A673 (cell line): Measurements from ENCODE around the gene PDE10A. TPM values are rescaled to one million over a fixed set of nuclear protein-coding genes. Genes with fewer than 3 reads are reported as not detected.

Experiments
- BruUV-seq: library from RNA; stranded (reverse); fragments of 400-500 nt; replicated peaks from 2 replicates; lab custom pipeline; 2021; lab: Mats Ljungman, UMichigan
- CTCF ChIA-PET: fragments of 300-600 bp; sonication (Branson Sonifier 250); formaldehyde crosslinking; loops from one replicate; lab custom pipeline; 2022; ENCODE audit warnings: antibody characterized with exemption; lab: Charles Lee
- POLR2A ChIA-PET: fragments of 300-600 bp; sonication (Branson Sonifier 250); formaldehyde crosslinking; loops from one replicate; lab custom pipeline; 2022; ENCODE audit warnings: antibody characterized with exemption; ENCODE audit not compliant: low non-redundant PET; lab: Charles Lee
- DNase-seq: peaks from one replicate; pipeline ENCODE4 v3.0.0-alpha.2; 2015; ENCODE audit warnings: low spot score
- H3K27ac ChIP-seq: fragments of 200-600 bp; sonication (generic); 2 replicates; pipeline ENCODE4 v1.5.1; 2016; ENCODE audit warnings: mixed run types, low read depth, mild to moderate bottlenecking, mixed read lengths, antibody characterized with exemption, low read length; ENCODE audit not compliant: poor library complexity, severe bottlenecking
- H3K27me3 ChIP-seq: fragments of 200-600 bp; sonication (generic); replicated peaks from 2 replicates; pipeline ENCODE4 v1.6.1; 2017; ENCODE audit warnings: mixed run types, low read depth, mild to moderate bottlenecking, mixed read lengths, antibody characterized with exemption, low read length; ENCODE audit not compliant: insufficient read depth, poor library complexity
- H3K36me3 ChIP-seq: fragments of 200-600 bp; sonication (generic); 2 replicates; pipeline ENCODE4 v1.6.1; 2016; ENCODE audit warnings: mixed run types, mild to moderate bottlenecking, mixed read lengths, antibody characterized with exemption, low read length; ENCODE audit not compliant: insufficient read depth, poor library complexity, severe bottlenecking
- H3K4me1 ChIP-seq: fragments of 200-600 bp; sonication (generic); 2 replicates; pipeline ENCODE4 v1.6.1; 2017; ENCODE audit warnings: mixed run types, mild to moderate bottlenecking, mixed read lengths, antibody characterized with exemption, low read length; ENCODE audit not compliant: insufficient read depth, poor library complexity, severe bottlenecking
- H3K4me3 ChIP-seq: fragments of 200-600 bp; sonication (generic); 2 replicates; pipeline ENCODE4 v1.5.1; 2016; ENCODE audit warnings: low read depth, mixed run types, mild to moderate bottlenecking, mixed read lengths, low read length; ENCODE audit not compliant: poor library complexity, severe bottlenecking
- H3K9me3 ChIP-seq: fragments of 200-600 bp; sonication (generic); 2 replicates; pipeline ENCODE4 v1.6.1; 2016; ENCODE audit warnings: mixed run types, low read depth, mild to moderate bottlenecking, mixed read lengths, antibody characterized with exemption, low read length; ENCODE audit not compliant: poor library complexity, severe bottlenecking
- EZH2 ChIP-seq: fragments of 200-600 bp; sonication (generic); IDR thresholded peaks from 2 replicates; pipeline ENCODE4 v1.6.1; 2017; ENCODE audit warnings: borderline replicate concordance, low read depth, mild to moderate bottlenecking, mixed read lengths, antibody characterized with exemption, low read length; ENCODE audit not compliant: poor library complexity, severe bottlenecking
- intact Hi-C: fragments of 100-400 bp; cut with micrococcal nuclease; formaldehyde crosslinking; loops from one replicate; pipeline ENCODE4 v1.10.0; 2022; ENCODE audit not compliant: unreplicated experiment
- total RNA-seq: library from RNA; stranded (reverse); gene quantifications from 2 replicates; pipeline ENCODE4 v1.2.3, GENCODE V29; 2021
- TF ChIP-seq, protein P1 (sequence below): fragments of 300-800, 200-600 bp; sonication (generic); conservative IDR thresholded peaks from 2 replicates; pipeline ENCODE4 v1.5.1; 2017; ENCODE audit warnings: low read depth, mild to moderate bottlenecking, antibody characterized with exemption, low read length, moderate library complexity, mixed read lengths

The PDE10A gene
- total RNA-seq, 1 experiment from 2014 or later: 2.3 TPM

GRCh38 chr6:165628955-165629354 is 34.1 kb downstream of the PDE10A start:
- Histone ChIP-seq H3K27ac (no peak overlapping the region), H3K9me3 (no peaks in the 10 kb centered on the region), H3K36me3 (no peaks in the 10 kb centered on the region), H3K4me1 (no peaks in the 10 kb centered on the region), H3K4me3 (no peak overlapping the region), H3K27me3 (peaks cover 29% of the 10 kb centered on the region)
- no TSS peak for BruUV-seq
- CTCF ChIA-PET: no interaction called here
- intact Hi-C loops: no loop called here
- DNase-seq: no peak
- TF ChIP-seq, protein P1, sequence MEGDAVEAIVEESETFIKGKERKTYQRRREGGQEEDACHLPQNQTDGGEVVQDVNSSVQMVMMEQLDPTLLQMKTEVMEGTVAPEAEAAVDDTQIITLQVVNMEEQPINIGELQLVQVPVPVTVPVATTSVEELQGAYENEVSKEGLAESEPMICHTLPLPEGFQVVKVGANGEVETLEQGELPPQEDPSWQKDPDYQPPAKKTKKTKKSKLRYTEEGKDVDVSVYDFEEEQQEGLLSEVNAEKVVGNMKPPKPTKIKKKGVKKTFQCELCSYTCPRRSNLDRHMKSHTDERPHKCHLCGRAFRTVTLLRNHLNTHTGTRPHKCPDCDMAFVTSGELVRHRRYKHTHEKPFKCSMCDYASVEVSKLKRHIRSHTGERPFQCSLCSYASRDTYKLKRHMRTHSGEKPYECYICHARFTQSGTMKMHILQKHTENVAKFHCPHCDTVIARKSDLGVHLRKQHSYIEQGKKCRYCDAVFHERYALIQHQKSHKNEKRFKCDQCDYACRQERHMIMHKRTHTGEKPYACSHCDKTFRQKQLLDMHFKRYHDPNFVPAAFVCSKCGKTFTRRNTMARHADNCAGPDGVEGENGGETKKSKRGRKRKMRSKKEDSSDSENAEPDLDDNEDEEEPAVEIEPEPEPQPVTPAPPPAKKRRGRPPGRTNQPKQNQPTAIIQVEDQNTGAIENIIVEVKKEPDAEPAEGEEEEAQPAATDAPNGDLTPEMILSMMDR: no peak
- TF ChIP-seq EZH2: no peak
- POLR2A ChIA-PET: no interaction called here

- intact Hi-C loops: no loop called here
- CTCF ChIA-PET: no interaction called here
- H3K27me3 ChIP-seq: peaks cover 20% of the 10 kb centered on the region
- BruUV-seq: no TSS peak
- no peak overlapping the region for H3K4me3 ChIP-seq
- DNase-seq: no peak
- H3K36me3 ChIP-seq: no peaks in the 10 kb centered on the region
- no peak for TF ChIP-seq EZH2
- TF ChIP-seq, protein P1: no peak
- no peak overlapping the region for H3K27ac ChIP-seq
- H3K4me1 ChIP-seq: no peaks in the 10 kb centered on the region
- no peaks in the 10 kb centered on the region for H3K9me3 ChIP-seq
- POLR2A ChIA-PET: no interaction called here
Measured at GRCh38 chr6:165627366-165627765, 35.7 kb downstream of the PDE10A start.

DNA sequence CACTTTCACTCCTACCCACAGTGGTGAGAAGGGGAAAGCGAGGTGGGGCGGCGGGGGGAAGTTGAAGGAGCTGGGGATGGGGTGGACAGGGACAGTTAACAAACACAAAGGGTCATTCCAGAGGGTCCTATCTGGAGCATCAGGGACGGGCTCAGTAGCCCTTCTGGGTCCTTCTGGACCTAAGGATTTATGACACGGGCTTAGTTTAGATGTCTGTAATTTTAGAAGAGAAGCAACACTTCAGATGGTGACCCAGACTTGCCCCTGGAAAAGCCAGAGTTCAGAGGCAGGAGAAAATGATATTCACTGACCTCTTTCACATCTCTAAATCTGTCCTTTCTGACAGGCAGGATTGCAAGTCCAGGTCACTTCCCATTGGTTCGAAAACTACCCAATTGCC is 36.3 kb downstream of the PDE10A start:
- POLR2A ChIA-PET: no interaction called here
- Histone ChIP-seq H3K4me1 (no peaks in the 10 kb centered on the region), H3K36me3 (no peaks in the 10 kb centered on the region), H3K27me3 (peaks cover 17% of the 10 kb centered on the region), H3K27ac (no peak overlapping the region), H3K9me3 (no peaks in the 10 kb centered on the region), H3K4me3 (no peak overlapping the region)
- no TSS peak for BruUV-seq
- intact Hi-C loops: no loop called here
- no peak for DNase-seq
- CTCF ChIA-PET: no interaction called here
- TF ChIP-seq EZH2: no peak
- TF ChIP-seq, protein P1: no peak
